ENCODE data around the gene FAM43A.

FAM43A gene

GRCh38 chr3:194664857-194665256, 20.8 kb upstream of the FAM43A start:
- Mint-ChIP-seq H3K4me3 (no peak overlapping the region), H3K4me1 (peaks cover 12% of the 10 kb centered on the region), H3K27ac (no peak overlapping the region), H3K27me3 (no peaks in the 10 kb centered on the region), H3K9me3 (no peaks in the 10 kb centered on the region), H3K36me3 (peaks cover 22% of the 10 kb centered on the region)
- no peak for DNase-seq (ENCODE audit: low spot score in 2 of 2)
- no peak for ATAC-seq (ENCODE audit: low read depth)

- DNase-seq (ENCODE audit: low spot score in 2 of 2) = no peak
- no peak overlapping the region for H3K4me3 Mint-ChIP-seq
- H3K36me3 Mint-ChIP-seq = peaks cover 23% of the 10 kb centered on the region
- no peak overlapping the region for H3K27ac Mint-ChIP-seq
- H3K9me3 Mint-ChIP-seq = no peaks in the 10 kb centered on the region
- H3K27me3 Mint-ChIP-seq = no peaks in the 10 kb centered on the region
- ATAC-seq (ENCODE audit: low read depth) = no peak
- peaks cover 18% of the 10 kb centered on the region for H3K4me1 Mint-ChIP-seq
Measured at GRCh38 chr3:194667363-194667762, 18.3 kb upstream of the FAM43A start.

DNA sequence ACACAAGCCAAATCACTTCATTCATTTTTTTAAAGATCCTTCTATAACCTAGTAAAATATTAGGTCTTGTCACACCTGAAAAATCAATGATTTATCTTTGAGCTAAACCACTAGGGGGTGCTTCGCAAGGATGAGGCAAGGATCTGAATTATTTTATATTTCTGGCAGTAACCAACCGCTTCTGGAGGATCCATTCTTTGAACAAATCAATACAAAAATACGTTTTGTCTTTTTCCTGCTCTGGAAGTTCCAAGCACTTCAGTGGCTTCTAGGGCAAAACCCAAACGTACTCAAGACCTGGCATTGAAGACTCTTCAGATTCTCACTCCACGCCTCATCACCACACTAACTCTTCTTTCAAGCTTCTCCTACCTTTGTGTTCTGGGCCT, 14.2 kb upstream of the FAM43A start:
- peaks cover 14% of the 10 kb centered on the region for H3K36me3 Mint-ChIP-seq
- peaks cover 22% of the 10 kb centered on the region for H3K4me1 Mint-ChIP-seq
- ATAC-seq (ENCODE audit: low read depth) (peak; percentile 31), DNase-seq (ENCODE audit: low spot score in 2 of 2) (peak in 1 of 2 donors; percentile 46)
- peak overlapping the region; percentile 99 for H3K27ac Mint-ChIP-seq
- no peaks in the 10 kb centered on the region for H3K9me3 Mint-ChIP-seq
- peaks cover 4% of the 10 kb centered on the region for H3K27me3 Mint-ChIP-seq
- peak overlapping the region; percentile 100 for H3K4me3 Mint-ChIP-seq

GRCh38 chr3:194671900-194672808, 13.5 kb upstream of the FAM43A start, which contains the start of gene LSG1:
LSG1 (minus strand) TSS chr3:194672191; CDS start chr3:194672162, 29 bp downstream.
- peak within 1 kb of the TSS; percentile 99 for H3K27ac Mint-ChIP-seq
- peak within 1 kb of the TSS; percentile 100 for H3K4me3 Mint-ChIP-seq
- H3K4me1 Mint-ChIP-seq = peaks cover 22% of the 10 kb centered on the region
- peaks cover 4% of the 10 kb centered on the region for H3K27me3 Mint-ChIP-seq
- DNase-seq (ENCODE audit: low spot score in 2 of 2) = peak; percentile 72 to 88
- no peaks in the 10 kb centered on the region for H3K9me3 Mint-ChIP-seq
- peak; percentile 90 for ATAC-seq (ENCODE audit: low read depth)
- peaks cover 14% of the 10 kb centered on the region for H3K36me3 Mint-ChIP-seq

DNA sequence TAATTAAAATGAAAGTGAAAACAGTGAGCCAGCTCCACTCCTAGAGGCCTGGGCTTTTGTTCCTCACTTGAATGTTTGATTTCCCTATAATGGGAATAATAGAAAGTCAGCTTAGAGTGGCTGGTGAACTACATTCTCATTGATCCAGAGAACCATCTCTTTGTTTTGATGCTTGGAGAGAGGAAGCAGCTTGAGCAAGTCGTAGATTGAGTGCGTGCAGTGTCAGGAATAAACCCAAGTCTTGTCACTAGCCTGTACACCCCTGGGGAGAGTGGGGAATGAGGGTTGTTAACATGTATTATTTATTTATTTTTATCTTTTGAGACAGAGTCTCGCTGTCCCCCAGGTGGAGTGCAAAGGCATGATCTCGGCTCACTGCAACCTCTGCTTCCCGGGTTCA, 12.8 kb upstream of the FAM43A start:
- Mint-ChIP-seq H3K36me3 (peaks cover 11% of the 10 kb centered on the region), H3K9me3 (no peaks in the 10 kb centered on the region), H3K27me3 (peaks cover 4% of the 10 kb centered on the region), H3K4me3 (peak overlapping the region; percentile 100), H3K4me1 (peaks cover 19% of the 10 kb centered on the region), H3K27ac (peak overlapping the region; percentile 99)
- DNase-seq (ENCODE audit: low spot score in 2 of 2) = no peak
- ATAC-seq (ENCODE audit: low read depth) = no peak

- Mint-ChIP-seq H3K4me1 (peaks cover 14% of the 10 kb centered on the region), H3K27me3 (peaks cover 4% of the 10 kb centered on the region), H3K4me3 (no peak overlapping the region), H3K36me3 (peaks cover 6% of the 10 kb centered on the region), H3K9me3 (no peaks in the 10 kb centered on the region), H3K27ac (no peak overlapping the region)
- DNase-seq (ENCODE audit: low spot score in 2 of 2) = no peak
- no peak for ATAC-seq (ENCODE audit: low read depth)
Measured at GRCh38 chr3:194673761-194674160, 11.9 kb upstream of the FAM43A start.

GRCh38 chr3:194675081-194675640, 10.5 kb upstream of the FAM43A start:
- peaks cover 10% of the 10 kb centered on the region for H3K4me1 Mint-ChIP-seq
- peaks cover 4% of the 10 kb centered on the region for H3K27me3 Mint-ChIP-seq
- H3K36me3 Mint-ChIP-seq = no peaks in the 10 kb centered on the region
- H3K9me3 Mint-ChIP-seq = no peaks in the 10 kb centered on the region
- H3K27ac Mint-ChIP-seq = no peak overlapping the region
- DNase-seq (ENCODE audit: low spot score in 2 of 2) (no peak), ATAC-seq (ENCODE audit: low read depth) (no peak)
- no peak overlapping the region for H3K4me3 Mint-ChIP-seq

- Mint-ChIP-seq H3K4me3 (no peak overlapping the region), H3K27ac (no peak overlapping the region), H3K9me3 (no peaks in the 10 kb centered on the region), H3K27me3 (peaks cover 4% of the 10 kb centered on the region), H3K4me1 (peaks cover 10% of the 10 kb centered on the region), H3K36me3 (no peaks in the 10 kb centered on the region)
- no peak for ATAC-seq (ENCODE audit: low read depth)
- no peak for DNase-seq (ENCODE audit: low spot score in 2 of 2)
Measured at GRCh38 chr3:194675680-194676079, 10.0 kb upstream of the FAM43A start.

DNA sequence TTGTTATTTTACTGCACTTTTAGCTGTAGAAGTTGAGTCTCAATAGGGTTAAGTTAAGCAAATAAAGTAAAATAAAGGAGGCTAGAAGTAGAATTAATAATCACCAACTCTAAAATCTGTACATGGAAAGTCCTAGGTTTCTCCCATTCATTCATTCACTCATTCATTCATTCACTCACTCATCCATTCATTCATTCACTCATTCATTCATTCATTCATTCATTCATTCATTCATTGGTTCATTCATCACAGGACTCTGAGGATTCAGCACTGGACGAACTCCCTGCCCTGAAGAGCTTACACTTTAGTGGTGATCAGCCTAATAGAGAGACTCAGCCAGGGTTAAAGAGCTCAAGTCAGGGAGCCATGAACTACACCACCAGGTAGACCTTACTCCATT, 9.2 kb upstream of the FAM43A start:
- Mint-ChIP-seq H3K36me3 (no peaks in the 10 kb centered on the region), H3K27ac (no peak overlapping the region), H3K4me1 (peaks cover 8% of the 10 kb centered on the region), H3K27me3 (peaks cover 4% of the 10 kb centered on the region), H3K4me3 (no peak overlapping the region), H3K9me3 (no peaks in the 10 kb centered on the region)
- ATAC-seq (ENCODE audit: low read depth) (no peak), DNase-seq (ENCODE audit: low spot score in 2 of 2) (no peak)

GRCh38 chr3:194680888-194681615, 4.6 kb upstream of the FAM43A start:
- ATAC-seq (ENCODE audit: low read depth) = no peak
- Mint-ChIP-seq H3K27me3 (no peaks in the 10 kb centered on the region), H3K36me3 (no peaks in the 10 kb centered on the region), H3K4me3 (no peak overlapping the region), H3K4me1 (peaks cover 13% of the 10 kb centered on the region), H3K27ac (no peak overlapping the region), H3K9me3 (no peaks in the 10 kb centered on the region)
- no peak for DNase-seq (ENCODE audit: low spot score in 2 of 2)

DNA sequence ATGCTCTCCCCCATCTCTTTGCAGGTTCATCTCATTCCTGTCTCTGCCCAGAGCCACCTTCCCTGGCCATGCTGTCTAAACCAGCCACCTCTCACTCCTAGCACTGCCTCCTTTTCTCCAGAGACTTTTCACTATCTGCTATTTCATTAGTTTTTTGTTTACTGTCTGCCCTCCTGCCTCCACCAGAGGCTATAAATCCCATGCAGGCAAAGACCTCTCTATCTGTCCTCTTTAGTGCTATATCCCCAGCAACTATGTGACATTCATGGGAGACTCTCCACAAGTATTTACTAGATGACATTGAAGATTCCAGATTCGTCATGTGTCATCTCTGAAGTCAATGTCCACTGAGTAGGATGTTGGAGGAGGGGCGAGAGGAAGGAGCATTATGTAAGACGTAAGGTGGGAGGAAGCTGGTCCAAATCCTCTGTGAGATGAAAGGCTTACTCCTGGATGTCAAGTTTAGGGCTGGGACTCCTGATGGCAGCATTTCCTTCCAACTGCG, 3.4 kb upstream of the FAM43A start:
- Mint-ChIP-seq H3K9me3 (no peaks in the 10 kb centered on the region), H3K4me3 (no peak overlapping the region), H3K36me3 (no peaks in the 10 kb centered on the region), H3K27me3 (no peaks in the 10 kb centered on the region), H3K27ac (no peak overlapping the region), H3K4me1 (peaks cover 16% of the 10 kb centered on the region)
- DNase-seq (ENCODE audit: low spot score in 2 of 2) (no peak), ATAC-seq (ENCODE audit: low read depth) (no peak)

DNA sequence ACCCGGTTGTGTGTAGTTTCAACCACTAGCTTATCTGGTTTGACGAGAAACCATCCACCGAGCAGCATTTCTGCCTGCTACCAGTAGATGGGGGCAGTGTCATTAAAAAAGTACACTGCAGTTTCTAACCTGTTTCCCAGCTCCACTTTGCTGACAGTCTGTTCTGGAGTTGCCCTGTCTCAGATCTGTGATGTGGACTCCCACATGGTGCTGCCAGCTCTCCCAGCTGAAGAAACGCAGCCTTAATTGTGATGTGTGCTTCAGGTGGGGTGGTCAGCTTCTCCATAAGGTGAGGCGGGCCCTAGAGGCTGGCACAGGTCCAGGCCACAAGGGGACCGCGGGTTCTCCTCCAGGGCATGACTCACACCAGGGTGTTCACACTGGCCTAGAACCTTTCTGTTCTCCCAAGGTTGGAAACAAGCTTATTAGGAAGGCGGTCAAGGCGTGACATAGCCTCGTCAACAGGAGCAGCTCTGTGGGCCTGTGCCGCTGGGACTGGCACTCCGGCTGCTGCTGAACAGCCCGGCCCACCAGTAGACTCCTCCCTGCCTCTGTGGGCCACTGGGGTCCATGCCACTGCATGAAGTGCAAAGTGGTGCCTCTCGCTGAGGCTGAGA, 2.9 kb upstream of the FAM43A start:
- DNase-seq (ENCODE audit: low spot score in 2 of 2) (peak; percentile 59 to 68), ATAC-seq (ENCODE audit: low read depth) (peak; percentile 62)
- H3K4me3 Mint-ChIP-seq = no peak overlapping the region
- no peak overlapping the region for H3K27ac Mint-ChIP-seq
- no peaks in the 10 kb centered on the region for H3K9me3 Mint-ChIP-seq
- no peaks in the 10 kb centered on the region for H3K27me3 Mint-ChIP-seq
- H3K4me1 Mint-ChIP-seq = peaks cover 18% of the 10 kb centered on the region
- H3K36me3 Mint-ChIP-seq = peaks cover 2% of the 10 kb centered on the region

- H3K4me1 Mint-ChIP-seq = peaks cover 18% of the 10 kb centered on the region
Measured at GRCh38 chr3:194683380-194683779, 2.3 kb upstream of the FAM43A start.

More at GRCh38 chr3:194683380-194683779, 2.3 kb upstream of the FAM43A start:
- Mint-ChIP-seq H3K27ac (no peak overlapping the region), H3K27me3 (no peaks in the 10 kb centered on the region), H3K36me3 (peaks cover 2% of the 10 kb centered on the region), H3K4me3 (no peak overlapping the region), H3K9me3 (no peaks in the 10 kb centered on the region)
- DNase-seq (ENCODE audit: low spot score in 2 of 2) (no peak), ATAC-seq (ENCODE audit: low read depth) (no peak)
